GM18502 (cell line): ENCODE measurements around the gene ZNF813.
"Not testable (repeated sequence)": the region's sequence is repeated elsewhere in the genome, so short reads cannot be mapped to it uniquely, and the experiment has no call there.

Experiments used
- ATAC-seq: cut with Tn5 transposase; IDR thresholded peaks from one replicate; pipeline ENCODE4 v1.9.1; 2021; ENCODE audit warnings: mild to moderate bottlenecking; ENCODE audit not compliant: unreplicated experiment, poor library complexity

ZNF813 gene

GRCh38 chr19:53475470-53475869, 7.9 kb downstream of the ZNF813 start:
- ATAC-seq = not testable (repeated sequence)

- ATAC-seq = not testable (repeated sequence)
These were observed 16.2 kb downstream of the ZNF813 start for GRCh38 chr19:53483751-53484150.

GRCh38 chr19:53485046-53486004, 17.8 kb downstream of the ZNF813 start:
- no peak for ATAC-seq

GRCh38 chr19:53492153-53492552, 24.6 kb downstream of the ZNF813 start:
- no peak for ATAC-seq

- not testable (repeated sequence) for ATAC-seq
These were observed 29.9 kb downstream of the ZNF813 start for GRCh38 chr19:53497311-53498023.

GRCh38 chr19:53498024-53498395, 30.5 kb downstream of the ZNF813 start:
- not testable (repeated sequence) for ATAC-seq

GRCh38 chr19:53503151-53503550, 35.6 kb downstream of the ZNF813 start:
- not testable (repeated sequence) for ATAC-seq

- ATAC-seq = not testable (repeated sequence)
These were observed 36.3 kb downstream of the ZNF813 start for GRCh38 chr19:53503671-53504364.

GRCh38 chr19:53504365-53504703, 36.8 kb downstream of the ZNF813 start:
- ATAC-seq = not testable (repeated sequence)

GRCh38 chr19:53504885-53505284, 37.4 kb downstream of the ZNF813 start:
- ATAC-seq = no peak

- no peak for ATAC-seq
These were observed 39.2 kb downstream of the ZNF813 start for GRCh38 chr19:53506728-53507127.

- ATAC-seq = no peak
These were observed 40.2 kb downstream of the ZNF813 start for GRCh38 chr19:53507523-53508442.

- no peak for ATAC-seq
These were observed 41.9 kb downstream of the ZNF813 start for GRCh38 chr19:53509443-53509842.

GRCh38 chr19:53509845-53510244, 42.3 kb downstream of the ZNF813 start:
- no peak for ATAC-seq

- no peak for ATAC-seq
These were observed 43.8 kb downstream of the ZNF813 start for GRCh38 chr19:53511357-53511756.

- no peak for ATAC-seq
These were observed 44.4 kb downstream of the ZNF813 start for GRCh38 chr19:53511933-53512374.

GRCh38 chr19:53515047-53515446, 47.5 kb downstream of the ZNF813 start:
- not testable (repeated sequence) for ATAC-seq

GRCh38 chr19:53517114-53517741, 49.7 kb downstream of the ZNF813 start:
- ATAC-seq = no peak

- ATAC-seq = no peak
These were observed 50.6 kb downstream of the ZNF813 start for GRCh38 chr19:53518121-53518520.
